Erythroblast (primary cell): Measurements from ENCODE around the gene REL.
"Not testable (repeated sequence)": the region's sequence is repeated elsewhere in the genome, so short reads cannot be mapped to it uniquely, and the experiment has no call there.

Experiments used
- GATA1 ChIP-seq: IDR thresholded peaks from 2 replicates; pipeline ENCODE4 v1.6.1; 2011; ENCODE audit warnings: low read depth, mild to moderate bottlenecking, control low read depth, low read length, moderate library complexity
- POLR2A ChIP-seq: IDR thresholded peaks from 2 replicates; pipeline ENCODE4 v1.6.1; 2011; ENCODE audit warnings: mild to moderate bottlenecking, low read length

- TF ChIP-seq POLR2A, GATA1: not testable (repeated sequence)
Measured at GRCh38 chr2:60932061-60932460, 50.7 kb downstream of the REL start.
